HepG2 (cell line): Measurements from ENCODE around the gene GPBAR1. TPM values are rescaled to one million over a fixed set of nuclear protein-coding genes. Genes with fewer than 3 reads are reported as not detected.

Source experiments
- ATF7 ChIP-seq, 2 experiments: fragments of 450-650 bp in 1 of 2; sonication (generic) in 1 of 2; formaldehyde crosslinking in 1 of 2; IDR thresholded peaks; 2 replicates each; pipeline versions ENCODE4 v1.4.0 to v1.6.1; 2016 to 2020; ENCODE audit warnings: antibody characterized with exemption in 1 of 2, mild to moderate bottlenecking in 1 of 2, missing genetic modification reagents in 1 of 2
- HNF1A ChIP-seq, 2 experiments: sonication (generic) in 1 of 2; formaldehyde crosslinking in 1 of 2; IDR thresholded peaks; 2 replicates each; pipeline versions ENCODE4 v1.4.0 to v1.6.1; 2016 to 2020; ENCODE audit warnings: borderline replicate concordance in 1 of 2, low read depth in 1 of 2, mild to moderate bottlenecking in 1 of 2, missing genetic modification reagents in 1 of 2
- MEF2D ChIP-seq: sonication (generic); formaldehyde crosslinking; IDR thresholded peaks from 2 replicates; pipeline ENCODE4 v1.5.1; 2020; ENCODE audit warnings: mild to moderate bottlenecking, missing genetic modification reagents
- PCBP1 ChIP-seq: fragments of 200-400 bp; formaldehyde crosslinking; IDR thresholded peaks from 2 replicates; pipeline ENCODE4 v1.6.1; 2017; ENCODE audit warnings: mild to moderate bottlenecking, low read depth, low read length, borderline replicate concordance
- TCF7L2 ChIP-seq: IDR thresholded peaks from 2 replicates; pipeline ENCODE4 v1.6.1; 2011; ENCODE audit warnings: mild to moderate bottlenecking, low read depth, low read length, moderate library complexity
- U2AF2 ChIP-seq: fragments of 200-400 bp; formaldehyde crosslinking; IDR thresholded peaks from 2 replicates; pipeline ENCODE4 v1.6.1; 2017; ENCODE audit warnings: low read depth, mild to moderate bottlenecking, low read length
- ZNF225 ChIP-seq: sonication (generic); formaldehyde crosslinking; IDR thresholded peaks from 2 replicates; pipeline ENCODE4 v1.4.0; 2020; ENCODE audit warnings: mild to moderate bottlenecking, missing genetic modification reagents
- ZNF251 ChIP-seq: sonication (generic); formaldehyde crosslinking; IDR thresholded peaks from 2 replicates; pipeline ENCODE4 v1.9.0; 2021; ENCODE audit warnings: mild to moderate bottlenecking, missing genetic modification reagents
- ZNF282 ChIP-seq: fragments of 450-650 bp; IDR thresholded peaks from 2 replicates; pipeline ENCODE4 v1.6.1; 2018; ENCODE audit not compliant: partially characterized antibody
- ZNF558 ChIP-seq: sonication (generic); formaldehyde crosslinking; IDR thresholded peaks from 2 replicates; pipeline ENCODE4 v1.9.0; 2022; ENCODE audit warnings: mild to moderate bottlenecking, missing genetic modification reagents, borderline replicate concordance
- polyA plus RNA-seq, 8 experiments: library from polyadenylated mRNA; depleted of rRNA in 3 of 8; stranded (reverse) in 7 of 8; unstranded in 1 of 8; fragments of >200 nt; fragmentation: Illumina TruSeq in 4 of 8; extraction: Trizol in 4 of 8; gene quantifications; 2 replicates each; pipeline versions ENCODE4 v1.2.1 to v1.2.3, GENCODE V29; 2011 to 2016; ENCODE audit warnings: low read depth in 4 of 8, missing spikeins in 1 of 8, mixed read lengths in 1 of 8; ENCODE audit not compliant: insufficient read depth in 1 of 8
- total RNA-seq, 5 experiments: library from RNA; depleted of rRNA; stranded (reverse); fragments of >200 nt; fragmentation: Illumina TruSeq; extraction: Trizol; gene quantifications; 2 replicates each; pipeline ENCODE4 v1.2.3, GENCODE V29; 2016; ENCODE audit warnings: low read depth in 1 of 5
- TF ChIP-seq, protein P1 (sequence below): sonication (generic); formaldehyde crosslinking; IDR thresholded peaks from 2 replicates; pipeline ENCODE4 v1.4.0; 2020; ENCODE audit warnings: mild to moderate bottlenecking, missing genetic modification reagents, borderline replicate concordance
- TF ChIP-seq, protein P2 (sequence below): sonication (generic); formaldehyde crosslinking; IDR thresholded peaks from 2 replicates; pipeline ENCODE4 v1.4.0; 2020; ENCODE audit warnings: mild to moderate bottlenecking, missing genetic modification reagents
- TF ChIP-seq, protein P3 (sequence below): sonication (generic); formaldehyde crosslinking; IDR thresholded peaks from 2 replicates; pipeline ENCODE4 v1.4.0; 2020; ENCODE audit warnings: missing genetic modification reagents, borderline replicate concordance

Gene GPBAR1
- total and polyA plus RNA-seq, 2 of the 13 experiments (the other 11 are each of a cell fraction or from before 2014, with no cell fraction given), result 0.05 to 0.09 TPM

DNA sequence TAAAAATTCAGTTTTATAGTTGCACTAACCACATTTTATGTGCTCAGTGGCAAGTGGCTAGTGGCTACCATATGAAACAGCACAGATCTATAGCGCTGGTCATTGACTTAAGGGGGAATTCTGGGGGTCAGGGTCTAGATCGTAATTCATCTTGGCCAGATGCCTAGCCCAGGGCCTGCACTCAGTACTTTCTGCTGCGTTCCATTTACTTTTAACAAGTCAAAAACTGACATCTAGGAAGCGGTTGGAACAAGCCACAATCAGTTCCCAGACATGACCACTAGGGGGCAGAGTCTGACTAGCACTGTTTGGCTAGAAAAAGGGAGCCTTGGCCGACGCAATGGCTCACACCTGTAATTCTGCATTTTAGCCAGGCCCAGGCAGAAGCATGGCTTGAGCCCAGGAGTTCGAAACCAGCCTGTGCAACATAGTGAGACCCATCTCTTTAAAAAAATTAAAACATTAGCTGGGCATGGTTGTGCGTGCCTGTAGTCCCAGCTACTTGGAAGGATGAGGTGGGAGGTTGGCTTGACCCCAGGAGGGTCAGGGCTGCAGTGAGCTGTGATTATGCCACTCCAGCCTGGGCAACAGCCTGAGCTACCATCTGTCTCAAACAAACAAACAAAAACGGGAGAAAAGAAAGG is 40.5 kb downstream of the GPBAR1 start (continued):
- TF ChIP-seq HNF1A (IDR thresholded peaks at IDR 0.05; ENCODE audit: low read depth) (no peak), HNF1A (CRISPR knock-in tag; IDR thresholded peaks at IDR 0.05; ENCODE audit: borderline replicate concordance) (no peak), TCF7L2 (no peak), ZNF225 (CRISPR knock-in tag) (no peak), ZNF282 (no peak), MEF2D (CRISPR knock-in tag) (no peak), ZNF558 (no peak), U2AF2 (no peak), PCBP1 (no peak), ATF7 (IDR thresholded peaks at IDR 0.05) (no peak), ATF7 (CRISPR knock-in tag; IDR thresholded peaks at IDR 0.05) (no peak), ZNF251 (CRISPR knock-in tag) (no peak)
- TF ChIP-seq, protein P1, sequence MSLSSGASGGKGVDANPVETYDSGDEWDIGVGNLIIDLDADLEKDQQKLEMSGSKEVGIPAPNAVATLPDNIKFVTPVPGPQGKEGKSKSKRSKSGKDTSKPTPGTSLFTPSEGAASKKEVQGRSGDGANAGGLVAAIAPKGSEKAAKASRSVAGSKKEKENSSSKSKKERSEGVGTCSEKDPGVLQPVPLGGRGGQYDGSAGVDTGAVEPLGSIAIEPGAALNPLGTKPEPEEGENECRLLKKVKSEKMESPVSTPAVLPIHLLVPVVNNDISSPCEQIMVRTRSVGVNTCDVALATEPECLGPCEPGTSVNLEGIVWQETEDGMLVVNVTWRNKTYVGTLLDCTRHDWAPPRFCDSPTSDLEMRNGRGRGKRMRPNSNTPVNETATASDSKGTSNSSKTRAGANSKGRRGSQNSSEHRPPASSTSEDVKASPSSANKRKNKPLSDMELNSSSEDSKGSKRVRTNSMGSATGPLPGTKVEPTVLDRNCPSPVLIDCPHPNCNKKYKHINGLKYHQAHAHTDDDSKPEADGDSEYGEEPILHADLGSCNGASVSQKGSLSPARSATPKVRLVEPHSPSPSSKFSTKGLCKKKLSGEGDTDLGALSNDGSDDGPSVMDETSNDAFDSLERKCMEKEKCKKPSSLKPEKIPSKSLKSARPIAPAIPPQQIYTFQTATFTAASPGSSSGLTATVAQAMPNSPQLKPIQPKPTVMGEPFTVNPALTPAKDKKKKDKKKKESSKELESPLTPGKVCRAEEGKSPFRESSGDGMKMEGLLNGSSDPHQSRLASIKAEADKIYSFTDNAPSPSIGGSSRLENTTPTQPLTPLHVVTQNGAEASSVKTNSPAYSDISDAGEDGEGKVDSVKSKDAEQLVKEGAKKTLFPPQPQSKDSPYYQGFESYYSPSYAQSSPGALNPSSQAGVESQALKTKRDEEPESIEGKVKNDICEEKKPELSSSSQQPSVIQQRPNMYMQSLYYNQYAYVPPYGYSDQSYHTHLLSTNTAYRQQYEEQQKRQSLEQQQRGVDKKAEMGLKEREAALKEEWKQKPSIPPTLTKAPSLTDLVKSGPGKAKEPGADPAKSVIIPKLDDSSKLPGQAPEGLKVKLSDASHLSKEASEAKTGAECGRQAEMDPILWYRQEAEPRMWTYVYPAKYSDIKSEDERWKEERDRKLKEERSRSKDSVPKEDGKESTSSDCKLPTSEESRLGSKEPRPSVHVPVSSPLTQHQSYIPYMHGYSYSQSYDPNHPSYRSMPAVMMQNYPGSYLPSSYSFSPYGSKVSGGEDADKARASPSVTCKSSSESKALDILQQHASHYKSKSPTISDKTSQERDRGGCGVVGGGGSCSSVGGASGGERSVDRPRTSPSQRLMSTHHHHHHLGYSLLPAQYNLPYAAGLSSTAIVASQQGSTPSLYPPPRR (CRISPR knock-in tag), result 0 out of 2 replicates have a peak, but pooled peaks have one; percentile 25
- TF ChIP-seq, protein P2, sequence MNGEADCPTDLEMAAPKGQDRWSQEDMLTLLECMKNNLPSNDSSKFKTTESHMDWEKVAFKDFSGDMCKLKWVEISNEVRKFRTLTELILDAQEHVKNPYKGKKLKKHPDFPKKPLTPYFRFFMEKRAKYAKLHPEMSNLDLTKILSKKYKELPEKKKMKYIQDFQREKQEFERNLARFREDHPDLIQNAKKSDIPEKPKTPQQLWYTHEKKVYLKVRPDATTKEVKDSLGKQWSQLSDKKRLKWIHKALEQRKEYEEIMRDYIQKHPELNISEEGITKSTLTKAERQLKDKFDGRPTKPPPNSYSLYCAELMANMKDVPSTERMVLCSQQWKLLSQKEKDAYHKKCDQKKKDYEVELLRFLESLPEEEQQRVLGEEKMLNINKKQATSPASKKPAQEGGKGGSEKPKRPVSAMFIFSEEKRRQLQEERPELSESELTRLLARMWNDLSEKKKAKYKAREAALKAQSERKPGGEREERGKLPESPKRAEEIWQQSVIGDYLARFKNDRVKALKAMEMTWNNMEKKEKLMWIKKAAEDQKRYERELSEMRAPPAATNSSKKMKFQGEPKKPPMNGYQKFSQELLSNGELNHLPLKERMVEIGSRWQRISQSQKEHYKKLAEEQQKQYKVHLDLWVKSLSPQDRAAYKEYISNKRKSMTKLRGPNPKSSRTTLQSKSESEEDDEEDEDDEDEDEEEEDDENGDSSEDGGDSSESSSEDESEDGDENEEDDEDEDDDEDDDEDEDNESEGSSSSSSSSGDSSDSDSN (CRISPR knock-in tag), result 0 out of 2 replicates have a peak, but pooled peaks have one; percentile 34
- TF ChIP-seq, protein P3, sequence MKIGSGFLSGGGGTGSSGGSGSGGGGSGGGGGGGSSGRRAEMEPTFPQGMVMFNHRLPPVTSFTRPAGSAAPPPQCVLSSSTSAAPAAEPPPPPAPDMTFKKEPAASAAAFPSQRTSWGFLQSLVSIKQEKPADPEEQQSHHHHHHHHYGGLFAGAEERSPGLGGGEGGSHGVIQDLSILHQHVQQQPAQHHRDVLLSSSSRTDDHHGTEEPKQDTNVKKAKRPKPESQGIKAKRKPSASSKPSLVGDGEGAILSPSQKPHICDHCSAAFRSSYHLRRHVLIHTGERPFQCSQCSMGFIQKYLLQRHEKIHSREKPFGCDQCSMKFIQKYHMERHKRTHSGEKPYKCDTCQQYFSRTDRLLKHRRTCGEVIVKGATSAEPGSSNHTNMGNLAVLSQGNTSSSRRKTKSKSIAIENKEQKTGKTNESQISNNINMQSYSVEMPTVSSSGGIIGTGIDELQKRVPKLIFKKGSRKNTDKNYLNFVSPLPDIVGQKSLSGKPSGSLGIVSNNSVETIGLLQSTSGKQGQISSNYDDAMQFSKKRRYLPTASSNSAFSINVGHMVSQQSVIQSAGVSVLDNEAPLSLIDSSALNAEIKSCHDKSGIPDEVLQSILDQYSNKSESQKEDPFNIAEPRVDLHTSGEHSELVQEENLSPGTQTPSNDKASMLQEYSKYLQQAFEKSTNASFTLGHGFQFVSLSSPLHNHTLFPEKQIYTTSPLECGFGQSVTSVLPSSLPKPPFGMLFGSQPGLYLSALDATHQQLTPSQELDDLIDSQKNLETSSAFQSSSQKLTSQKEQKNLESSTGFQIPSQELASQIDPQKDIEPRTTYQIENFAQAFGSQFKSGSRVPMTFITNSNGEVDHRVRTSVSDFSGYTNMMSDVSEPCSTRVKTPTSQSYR, result no peak
